Endothelial cell of umbilical vein (primary cell): ENCODE data around the gene ANKS1B. TPM values are rescaled to one million over a fixed set of nuclear protein-coding genes. Genes with fewer than 3 reads are reported as not detected.

Source experiments
- BruUV-seq: library from RNA; stranded (reverse); fragments of 400-500 nt; replicated peaks from 2 replicates; lab custom pipeline; 2021; lab: Mats Ljungman, UMichigan
- CTCF ChIA-PET: fragments of 300-600, 350-600 bp; sonication (Branson Sonifier 250); formaldehyde crosslinking; loops from one replicate; lab custom pipeline; 2021; ENCODE audit warnings: antibody characterized with exemption, inconsistent platforms; lab: Charles Lee
- POLR2A ChIA-PET: fragments of 300-600, 350-600 bp; sonication (Branson Sonifier 250); formaldehyde crosslinking; loops from one replicate; lab custom pipeline; 2021; ENCODE audit warnings: antibody characterized with exemption, inconsistent platforms; lab: Charles Lee
- DNase-seq: peaks from one replicate; pipeline ENCODE4 v3.0.0-alpha.2; 2011; ENCODE audit warnings: low read depth, low spot score
- FAIRE-seq: peaks from 2 replicates; lab custom pipeline; 2011; peaks lifted over from hg19 to GRCh38; lab: Jason Lieb, UNC
- H2AFZ ChIP-seq: 2 replicates; pipeline ENCODE4 v1.6.0; 2012; ENCODE audit warnings: low read depth, low read length, control low read depth, inconsistent platforms
- H3K27ac ChIP-seq: 2 replicates; pipeline ENCODE4 v1.5.1; 2011; ENCODE audit warnings: low read depth, mild to moderate bottlenecking, control low read depth, low read length, moderate library complexity; ENCODE audit not compliant: insufficient read depth
- H3K27me3 ChIP-seq, 2 experiments: 2 replicates each; pipeline versions ENCODE4 v1.6.0 to v1.6.1; 2011; ENCODE audit warnings: low read length in 2 of 2, mixed read lengths in 1 of 2; ENCODE audit not compliant: control insufficient read depth in 2 of 2, insufficient read depth in 2 of 2
- H3K36me3 ChIP-seq, 2 experiments: 2 replicates in 1 of 2; 3 replicates in 1 of 2; pipeline ENCODE4 v1.5.1; 2011; ENCODE audit warnings: low read length in 2 of 2, mild to moderate bottlenecking in 1 of 2, moderate library complexity in 1 of 2; ENCODE audit not compliant: control insufficient read depth in 2 of 2, insufficient read depth in 2 of 2; ENCODE audit errors: extremely low read depth in 1 of 2
- H3K4me1 ChIP-seq: 3 replicates; pipeline ENCODE4 v1.5.1; 2011; ENCODE audit warnings: mild to moderate bottlenecking, low read length; ENCODE audit not compliant: control insufficient read depth, insufficient read depth; ENCODE audit errors: extremely low read depth
- H3K4me2 ChIP-seq: 2 replicates; pipeline ENCODE4 v1.6.1; 2011; ENCODE audit warnings: low read length, control low read depth, mixed read lengths; ENCODE audit not compliant: insufficient read depth
- H3K4me3 ChIP-seq, 3 experiments: fragments of 200-600 bp in 1 of 3; sonication (generic), shearing (Covaris generic) in 1 of 3; replicated peaks in 1 of 3; 2 replicates each; pipeline ENCODE4 v1.5.1; 2011 to 2016; ENCODE audit warnings: control low read depth in 3 of 3, low read length in 3 of 3, mild to moderate bottlenecking in 2 of 3, inconsistent platforms in 1 of 3, low read depth in 1 of 3, moderate library complexity in 1 of 3; ENCODE audit not compliant: insufficient read depth in 1 of 3
- H3K79me2 ChIP-seq: 2 replicates; pipeline ENCODE4 v1.6.0; 2012; ENCODE audit warnings: low read length, inconsistent platforms; ENCODE audit not compliant: control insufficient read depth, insufficient read depth
- H3K9ac ChIP-seq: replicated peaks from 2 replicates; pipeline ENCODE3; 2011; ENCODE audit warnings: low read length, control low read depth; ENCODE audit not compliant: insufficient read depth; ENCODE audit errors: extremely low read depth
- H3K9me1 ChIP-seq: replicated peaks from 3 replicates; pipeline ENCODE4 v1.6.0; 2011; ENCODE audit warnings: mild to moderate bottlenecking, low read length; ENCODE audit not compliant: control insufficient read depth, insufficient read depth; ENCODE audit errors: extremely low read depth
- H3K9me3 ChIP-seq: replicated peaks from 2 replicates; pipeline ENCODE4 v1.5.1; 2012; ENCODE audit warnings: low read length, inconsistent platforms; ENCODE audit not compliant: control insufficient read depth, insufficient read depth
- H4K20me1 ChIP-seq: replicated peaks from 2 replicates; pipeline ENCODE3; 2011; ENCODE audit warnings: mild to moderate bottlenecking, low read length; ENCODE audit not compliant: control insufficient read depth, insufficient read depth; ENCODE audit errors: extremely low read depth
- EZH2 ChIP-seq: IDR thresholded peaks from 2 replicates; pipeline ENCODE4 v1.6.1; 2012; ENCODE audit warnings: borderline replicate concordance, low read depth, mild to moderate bottlenecking, moderate library complexity, low read length, inconsistent platforms; ENCODE audit not compliant: severe bottlenecking
- FOS ChIP-seq: IDR thresholded peaks from 2 replicates; pipeline ENCODE4 v1.6.1; 2011; ENCODE audit warnings: mild to moderate bottlenecking, low read length, moderate library complexity, borderline replicate concordance; ENCODE audit not compliant: insufficient read depth
- GATA2 ChIP-seq: IDR thresholded peaks from 2 replicates; pipeline ENCODE4 v1.7.0; 2011; ENCODE audit warnings: low read depth, mild to moderate bottlenecking, moderate library complexity, mixed read lengths, low read length; ENCODE audit not compliant: insufficient read length, insufficient read depth
- JUN ChIP-seq: IDR thresholded peaks from 2 replicates; pipeline ENCODE4 v1.6.1; 2011; ENCODE audit warnings: borderline replicate concordance, low read depth; ENCODE audit not compliant: insufficient read length, insufficient read depth
- MYC ChIP-seq: IDR thresholded peaks from one replicate; pipeline ENCODE4 v1.6.1; 2011; ENCODE audit warnings: mild to moderate bottlenecking, low read depth, low read length
- POLR2A ChIP-seq: IDR thresholded peaks from 2 replicates; pipeline ENCODE4 v1.6.1; 2012; ENCODE audit warnings: low read depth, mild to moderate bottlenecking, control low read depth, low read length
- POLR2AphosphoS5 ChIP-seq: IDR thresholded peaks from 2 replicates; pipeline ENCODE4 v1.6.1; 2012; ENCODE audit warnings: low read depth, mild to moderate bottlenecking, control low read depth, low read length, moderate library complexity; ENCODE audit not compliant: insufficient read depth
- dilution Hi-C: fragments of 300-500 bp; cut with MboI; formaldehyde crosslinking; loops from one replicate; pipeline ENCODE4 v1.15.0; 2019; ENCODE audit warnings: low sequenced_read_pairs; ENCODE audit not compliant: extremely low pct_ligation_motif_present
- intact Hi-C: fragments of 100-400 bp; cut with micrococcal nuclease; formaldehyde crosslinking; loops from one replicate; pipeline ENCODE4 v1.10.0; 2022
- polyA plus RNA-seq, 4 experiments: library from polyadenylated mRNA; depleted of rRNA in 3 of 4; stranded (reverse) in 3 of 4; unstranded in 1 of 4; fragments of >200 nt; gene quantifications; 2 replicates each; pipeline versions ENCODE4 v1.2.1 to v1.2.3, GENCODE V29; 2011 to 2012; ENCODE audit warnings: missing spikeins in 1 of 4
- total RNA-seq: library from RNA; stranded (reverse); gene quantifications from 2 replicates; pipeline ENCODE4 v1.2.3, GENCODE V29; 2021
- TF ChIP-seq, protein P1 (sequence below), 2 donors: IDR thresholded peaks; 1 replicate in 1 of 2; 2 replicates in 1 of 2; pipeline ENCODE4 v1.5.1; 2011; ENCODE audit warnings: low read length in 2 of 2, mild to moderate bottlenecking in 2 of 2, moderate library complexity in 2 of 2, control low read depth in 1 of 2, inconsistent platforms in 1 of 2, low read depth in 1 of 2; ENCODE audit not compliant: insufficient read depth in 1 of 2; ENCODE audit errors: extremely low read depth in 1 of 2
- TF ChIP-seq, protein P2 (sequence below): IDR thresholded peaks from 2 replicates; pipeline ENCODE4 v1.6.1; 2011; ENCODE audit not compliant: insufficient read depth, insufficient read length

ANKS1B gene
- total and polyA plus RNA-seq, 2 donors (not counting 3 experiments of a cell fraction or from before 2014, with no cell fraction given), result 0.15 to 0.38 TPM

DNA sequence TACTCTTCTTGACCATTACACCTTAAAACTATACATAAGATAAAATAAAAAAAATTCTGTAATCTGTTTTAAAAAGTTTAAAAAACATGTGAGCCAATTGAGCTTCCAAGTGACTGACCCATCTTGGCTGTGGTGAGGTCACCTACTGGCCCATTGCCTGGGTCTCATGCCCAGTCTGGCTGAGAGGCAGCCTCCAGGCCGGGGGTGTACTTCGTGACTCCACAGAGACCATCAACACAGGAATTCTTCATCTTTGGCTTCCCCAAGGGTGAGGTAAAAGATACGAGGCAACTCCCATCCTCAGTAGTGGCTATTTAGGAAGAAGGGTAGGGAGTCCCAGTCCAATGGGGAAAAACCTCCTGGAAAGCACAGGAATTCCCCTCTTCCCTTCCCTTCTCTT is 1226.4 kb downstream of the ANKS1B start:
- no peaks in the 10 kb centered on the region for H3K79me2 ChIP-seq
- dilution Hi-C loops, result no loop called here
- BruUV-seq, result no TSS peak
- no peaks in the 10 kb centered on the region for H3K9me1 ChIP-seq
- no peaks in the 10 kb centered on the region for H3K4me1 ChIP-seq
- FAIRE-seq (no peak), DNase-seq (no peak)
- no peak overlapping the region for H3K4me2 ChIP-seq
- POLR2A ChIA-PET, result no interaction called here
- intact Hi-C loops, result no loop called here
- TF ChIP-seq POLR2A (no peak), EZH2 (no peak), GATA2 (no peak), MYC (no peak), FOS (no peak), JUN (no peak), POLR2AphosphoS5 (no peak)
- TF ChIP-seq, protein P1, sequence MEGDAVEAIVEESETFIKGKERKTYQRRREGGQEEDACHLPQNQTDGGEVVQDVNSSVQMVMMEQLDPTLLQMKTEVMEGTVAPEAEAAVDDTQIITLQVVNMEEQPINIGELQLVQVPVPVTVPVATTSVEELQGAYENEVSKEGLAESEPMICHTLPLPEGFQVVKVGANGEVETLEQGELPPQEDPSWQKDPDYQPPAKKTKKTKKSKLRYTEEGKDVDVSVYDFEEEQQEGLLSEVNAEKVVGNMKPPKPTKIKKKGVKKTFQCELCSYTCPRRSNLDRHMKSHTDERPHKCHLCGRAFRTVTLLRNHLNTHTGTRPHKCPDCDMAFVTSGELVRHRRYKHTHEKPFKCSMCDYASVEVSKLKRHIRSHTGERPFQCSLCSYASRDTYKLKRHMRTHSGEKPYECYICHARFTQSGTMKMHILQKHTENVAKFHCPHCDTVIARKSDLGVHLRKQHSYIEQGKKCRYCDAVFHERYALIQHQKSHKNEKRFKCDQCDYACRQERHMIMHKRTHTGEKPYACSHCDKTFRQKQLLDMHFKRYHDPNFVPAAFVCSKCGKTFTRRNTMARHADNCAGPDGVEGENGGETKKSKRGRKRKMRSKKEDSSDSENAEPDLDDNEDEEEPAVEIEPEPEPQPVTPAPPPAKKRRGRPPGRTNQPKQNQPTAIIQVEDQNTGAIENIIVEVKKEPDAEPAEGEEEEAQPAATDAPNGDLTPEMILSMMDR (IDR thresholded peaks at IDR 0.05; ENCODE audit: extremely low read depth in 1 of 2, insufficient read depth in 1 of 2, low read depth in 1 of 2, low read length in 2 of 2), result no peak
- TF ChIP-seq, protein P2, sequence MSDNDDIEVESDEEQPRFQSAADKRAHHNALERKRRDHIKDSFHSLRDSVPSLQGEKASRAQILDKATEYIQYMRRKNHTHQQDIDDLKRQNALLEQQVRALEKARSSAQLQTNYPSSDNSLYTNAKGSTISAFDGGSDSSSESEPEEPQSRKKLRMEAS, result no peak
- H2AFZ ChIP-seq, result no peak overlapping the region
- no peaks in the 10 kb centered on the region for H4K20me1 ChIP-seq
- CTCF ChIA-PET, result no interaction called here
- peaks cover 0 to 8% of the 10 kb centered on the region in 2 experiments for H3K27me3 ChIP-seq
- H3K4me3 ChIP-seq, result no peak overlapping the region
- no peaks in the 10 kb centered on the region for H3K36me3 ChIP-seq
- no peak overlapping the region for H3K9ac ChIP-seq
- no peak overlapping the region for H3K27ac ChIP-seq
- H3K9me3 ChIP-seq, result no peaks in the 10 kb centered on the region
